IMR-90 (cell line): ENCODE data around the gene C22orf39. TPM values are rescaled to one million over a fixed set of nuclear protein-coding genes. Genes with fewer than 3 reads are reported as not detected.

Source experiments
- ATAC-seq: fragments of 200-7000 bp; cut with Tn5 transposase; 2 replicates; pipeline ENCODE4 v1.9.1; 2020; ENCODE audit warnings: low read depth, mild to moderate bottlenecking, moderate library complexity
- BruUV-seq: library from RNA; stranded (reverse); fragments of 400-500 nt; replicated peaks from 2 replicates; lab custom pipeline; 2021; lab: Mats Ljungman, UMichigan
- CTCF ChIA-PET: fragments of 300-600 bp; formaldehyde crosslinking; extraction: SDS; loops from one replicate; lab custom pipeline; 2021; ENCODE audit warnings: antibody characterized with exemption; lab: Yijun Ruan, JAX
- POLR2A ChIA-PET: fragments of 300-600 bp; sonication (Branson Sonifier 250); formaldehyde crosslinking; loops from one replicate; lab custom pipeline; 2022; ENCODE audit warnings: antibody characterized with exemption; ENCODE audit not compliant: unreplicated experiment; lab: Charles Lee
- DNase-seq: peaks from one replicate; pipeline ENCODE4 v3.0.0; 2013
- H2AFZ ChIP-seq: replicated peaks from 2 replicates; pipeline ENCODE3; 2013; ENCODE audit warnings: low read length, mild to moderate bottlenecking; ENCODE audit not compliant: poor library complexity
- H2AK5ac ChIP-seq: 2 replicates; pipeline ENCODE4 v1.6.1; 2013; ENCODE audit warnings: low read depth, low read length, inconsistent platforms
- H2AK9ac ChIP-seq: replicated peaks from 2 replicates; pipeline ENCODE3; 2013; ENCODE audit warnings: mild to moderate bottlenecking, low read depth, low read length, moderate library complexity; ENCODE audit not compliant: poor library complexity
- H2BK120ac ChIP-seq: 2 replicates; pipeline ENCODE4 v1.6.1; 2013; ENCODE audit warnings: low read depth, low read length, inconsistent platforms
- H2BK15ac ChIP-seq: 3 replicates; pipeline ENCODE4 v1.6.1; 2013; ENCODE audit warnings: low read depth, low read length, inconsistent platforms
- H2BK20ac ChIP-seq: 2 replicates; pipeline ENCODE4 v1.6.1; 2013; ENCODE audit warnings: low read depth, mild to moderate bottlenecking, inconsistent platforms, low read length, moderate library complexity
- H2BK5ac ChIP-seq: 2 replicates; pipeline ENCODE4 v1.6.1; 2013; ENCODE audit warnings: mild to moderate bottlenecking, low read depth, low read length, inconsistent platforms; ENCODE audit not compliant: poor library complexity, severe bottlenecking
- H3K14ac ChIP-seq: replicated peaks from 2 replicates; pipeline ENCODE4 v1.6.1; 2013; ENCODE audit warnings: low read depth, low read length, inconsistent platforms
- H3K18ac ChIP-seq: 2 replicates; pipeline ENCODE4 v1.6.1; 2013; ENCODE audit warnings: low read depth, low read length, control low read depth
- H3K23ac ChIP-seq: 2 replicates; pipeline ENCODE4 v1.6.1; 2013; ENCODE audit warnings: low read depth, low read length, inconsistent platforms
- H3K27ac ChIP-seq: 2 replicates; pipeline ENCODE4 v1.5.1; 2013; ENCODE audit warnings: mild to moderate bottlenecking, control low read depth, low read length; ENCODE audit not compliant: insufficient read depth
- H3K27me3 ChIP-seq: 2 replicates; pipeline ENCODE4 v1.6.1; 2013; ENCODE audit warnings: low read length; ENCODE audit not compliant: control insufficient read depth, insufficient read depth
- H3K36me3 ChIP-seq: 2 replicates; pipeline ENCODE4 v1.6.1; 2013; ENCODE audit warnings: low read length, mixed read lengths; ENCODE audit not compliant: control insufficient read depth, insufficient read depth
- H3K4ac ChIP-seq: 2 replicates; pipeline ENCODE4 v1.6.1; 2013; ENCODE audit warnings: low read depth, low read length, inconsistent platforms
- H3K4me1 ChIP-seq: 2 replicates; pipeline ENCODE4 v1.6.1; 2013; ENCODE audit warnings: low read length, mixed read lengths; ENCODE audit not compliant: control insufficient read depth, insufficient read depth
- H3K4me2 ChIP-seq: 2 replicates; pipeline ENCODE4 v1.6.1; 2013; ENCODE audit warnings: low read depth, mild to moderate bottlenecking, control low read depth, low read length, moderate library complexity
- H3K4me3 ChIP-seq: 2 replicates; pipeline ENCODE4 v1.5.1; 2013; ENCODE audit warnings: low read depth, mild to moderate bottlenecking, control low read depth, low read length, moderate library complexity; ENCODE audit not compliant: insufficient read depth
- H3K56ac ChIP-seq: 2 replicates; pipeline ENCODE4 v1.6.1; 2013; ENCODE audit warnings: low read length, inconsistent platforms; ENCODE audit not compliant: insufficient read depth; ENCODE audit errors: extremely low read depth
- H3K79me1 ChIP-seq, 2 experiments: 2 replicates each; pipeline ENCODE4 v1.6.1; 2013; ENCODE audit warnings: low read length in 2 of 2, inconsistent platforms in 1 of 2, low read depth in 1 of 2
- H3K9ac ChIP-seq: 2 replicates; pipeline ENCODE4 v1.6.1; 2013; ENCODE audit warnings: low read depth, low read length, control low read depth
- H3K9me1 ChIP-seq: 2 replicates; pipeline ENCODE4 v1.6.1; 2013; ENCODE audit warnings: low read length, inconsistent platforms; ENCODE audit not compliant: insufficient read depth
- H3K9me3 ChIP-seq: 2 replicates; pipeline ENCODE4 v1.6.1; 2013; ENCODE audit warnings: low read length; ENCODE audit not compliant: control insufficient read depth, insufficient read depth
- H4K20me1 ChIP-seq: 2 replicates; pipeline ENCODE4 v1.6.1; 2013; ENCODE audit warnings: low read length, inconsistent platforms; ENCODE audit not compliant: insufficient read depth
- H4K5ac ChIP-seq: 2 replicates; pipeline ENCODE4 v1.6.1; 2013; ENCODE audit warnings: mild to moderate bottlenecking, low read depth, low read length, control low read depth
- H4K8ac ChIP-seq, 2 experiments: 2 replicates each; pipeline ENCODE4 v1.6.1; 2013; ENCODE audit warnings: low read depth in 2 of 2, low read length in 2 of 2, control low read depth in 1 of 2, inconsistent platforms in 1 of 2
- H4K91ac ChIP-seq: 2 replicates; pipeline ENCODE4 v1.6.1; 2013; ENCODE audit warnings: low read depth, low read length, inconsistent platforms; ENCODE audit not compliant: insufficient read depth
- BHLHE40 ChIP-seq: fragments of 150-350 bp; IDR thresholded peaks from 2 replicates; pipeline ENCODE4 v1.6.1; 2016; ENCODE audit warnings: mild to moderate bottlenecking, low read depth, low read length
- CEBPB ChIP-seq: IDR thresholded peaks from 2 replicates; pipeline ENCODE4 v1.6.1; 2012; ENCODE audit warnings: low read depth, low read length, improper control_type of control experiment
- CHD1 ChIP-seq: IDR thresholded peaks from 2 replicates; pipeline ENCODE4 v1.6.1; 2012; ENCODE audit warnings: low read depth, low read length, improper control_type of control experiment
- CTCF ChIP-seq: conservative IDR thresholded peaks from 2 replicates; pipeline ENCODE4 v1.5.1; 2012; ENCODE audit warnings: mild to moderate bottlenecking, low read depth, low read length, improper control_type of control experiment
- ELK1 ChIP-seq: fragments of 150-350 bp; IDR thresholded peaks from 2 replicates; pipeline ENCODE4 v1.6.1; 2016; ENCODE audit warnings: low read depth, mild to moderate bottlenecking, low read length, moderate library complexity, borderline replicate concordance
- FOS ChIP-seq: fragments of 150-350 bp; IDR thresholded peaks from 2 replicates; pipeline ENCODE4 v1.6.1; 2016; ENCODE audit warnings: low read depth, low read length
- MAFK ChIP-seq: IDR thresholded peaks from 2 replicates; pipeline ENCODE4 v1.6.1; 2012; ENCODE audit warnings: low read depth, low read length, improper control_type of control experiment
- MAZ ChIP-seq: IDR thresholded peaks from 2 replicates; pipeline ENCODE4 v1.6.1; 2012; ENCODE audit warnings: low read depth, mild to moderate bottlenecking, low read length, improper control_type of control experiment, moderate library complexity, borderline replicate concordance
- MXI1 ChIP-seq: IDR thresholded peaks from 2 replicates; pipeline ENCODE4 v1.6.1; 2012; ENCODE audit warnings: low read depth, mild to moderate bottlenecking, low read length, moderate library complexity, borderline replicate concordance
- NFE2L2 ChIP-seq: fragments of 150-350 bp; IDR thresholded peaks from 2 replicates; pipeline ENCODE4 v1.6.1; 2016; ENCODE audit warnings: low read depth, mild to moderate bottlenecking, low read length
- POLR2A ChIP-seq: IDR thresholded peaks from 2 replicates; pipeline ENCODE4 v1.6.1; 2012; ENCODE audit warnings: mild to moderate bottlenecking, low read depth, low read length
- RAD21 ChIP-seq: IDR thresholded peaks from 2 replicates; pipeline ENCODE4 v1.6.1; 2012; ENCODE audit warnings: low read length, improper control_type of control experiment
- RCOR1 ChIP-seq: IDR thresholded peaks from 2 replicates; pipeline ENCODE4 v1.6.1; 2012; ENCODE audit warnings: mild to moderate bottlenecking, low read length, improper control_type of control experiment; ENCODE audit not compliant: insufficient replicate concordance
- RFX5 ChIP-seq: IDR thresholded peaks from 2 replicates; pipeline ENCODE4 v1.8.0; 2012; ENCODE audit warnings: low read depth, mild to moderate bottlenecking, low read length, moderate library complexity
- SMC3 ChIP-seq: fragments of 150-350 bp; IDR thresholded peaks from 2 replicates; pipeline ENCODE4 v1.6.1; 2016; ENCODE audit warnings: low read depth, mild to moderate bottlenecking, antibody characterized with exemption, low read length, moderate library complexity
- USF2 ChIP-seq: fragments of 150-350 bp; IDR thresholded peaks from 2 replicates; pipeline ENCODE4 v1.6.1; 2017; ENCODE audit warnings: mild to moderate bottlenecking, antibody characterized with exemption, low read length, low read depth
- WGBS, 2 experiments: methylation state at CpG; one replicate each; pipeline versions ENCODE4 v1.1.5 to v1.1.7; 2013; ENCODE audit warnings: missing lambda C conversion rate in 2 of 2; ENCODE audit not compliant: insufficient read length in 1 of 2; ENCODE audit errors: extremely low coverage in 2 of 2; 5-methylcytosine and 5-hydroxymethylcytosine counted together
- dilution Hi-C: fragments of 300-500 bp; cut with HindIII; formaldehyde crosslinking; loops from one replicate; pipeline ENCODE4 v1.14.3; 2018; ENCODE audit warnings: low sequenced_read_pairs; ENCODE audit not compliant: unreplicated experiment
- in situ Hi-C: fragments of 300-500 bp; cut with MboI; formaldehyde crosslinking; loops from 3 replicates; pipeline ENCODE4 v1.14.3; 2019; ENCODE audit warnings: low sequenced_read_pairs, inconsistent platforms, mixed read lengths
- intact Hi-C: fragments of 100-400 bp; cut with micrococcal nuclease; formaldehyde crosslinking; loops from 2 replicates; pipeline ENCODE4 v1.10.0; 2022
- polyA plus RNA-seq, 3 experiments: library from polyadenylated mRNA; depleted of rRNA; stranded (reverse); fragments of >200 nt; gene quantifications; 2 replicates each; pipeline ENCODE4 v1.2.3, GENCODE V29; 2012; ENCODE audit warnings: low replicate concordance in 1 of 3
- total RNA-seq: library from RNA; depleted of rRNA; stranded (reverse); fragments of >200 nt; gene quantifications from 2 replicates; pipeline ENCODE4 v1.2.3, GENCODE V29; 2012

Gene C22orf39
- total and polyA plus RNA-seq, 2 of the 4 experiments (the other 2 are of a cell fraction): 8.2 to 8.9 TPM

GRCh38 chr22:19419464-19420178 lies 27.9 kb downstream of the C22orf39 start:
- no peak overlapping the region for H2BK15ac ChIP-seq
- no peak overlapping the region for H3K9ac ChIP-seq
- POLR2A ChIA-PET: no interaction called here
- no peak overlapping the region for H3K18ac ChIP-seq
- no peak overlapping the region for H2AK5ac ChIP-seq
- no peaks in the 10 kb centered on the region for H3K27me3 ChIP-seq
- H3K4me1 ChIP-seq: peaks cover 5% of the 10 kb centered on the region; the same call in 1 of the 2 replicates
- no peak overlapping the region for H4K91ac ChIP-seq
- CTCF ChIA-PET: no interaction called here
- peaks cover 30% of the 10 kb centered on the region for H3K9me1 ChIP-seq
- ATAC-seq (no peak), DNase-seq (peak; percentile 17)
- intact Hi-C loops: loop anchor here (10.0 kb wide), 1 partner anchor 125 kb away; the partner anchor contains the start of gene CLTCL1
- no peak overlapping the region for H4K8ac ChIP-seq
- no peak overlapping the region for H2BK5ac ChIP-seq
- H2BK120ac ChIP-seq: no peak overlapping the region
- H3K56ac ChIP-seq: no peak overlapping the region
- H2BK20ac ChIP-seq: no peak overlapping the region
- peaks cover 13 to 74% of the 10 kb centered on the region in 2 experiments for H3K79me1 ChIP-seq
- in situ Hi-C loops: no loop called here
- H3K4ac ChIP-seq: no peak overlapping the region
- peaks cover 52% of the 10 kb centered on the region for H4K20me1 ChIP-seq
- no peak for TF ChIP-seq MXI1
- no peak for TF ChIP-seq POLR2A
- TF ChIP-seq RAD21: no peak
- no peak for TF ChIP-seq FOS
- TF ChIP-seq CEBPB: no peak
- no peak for TF ChIP-seq ELK1
- no peak for TF ChIP-seq NFE2L2
- TF ChIP-seq RFX5: no peak
- no peak for TF ChIP-seq CHD1
- no peak for TF ChIP-seq SMC3
- no peak for TF ChIP-seq RCOR1
- no peak for TF ChIP-seq BHLHE40
- TF ChIP-seq USF2: no peak
- no peak for TF ChIP-seq CTCF
- TF ChIP-seq MAZ: no peak
- no peak for TF ChIP-seq MAFK
- WGBS, 2 experiments: no CpG with 5 or more reads among the region's 5 CpGs
- no peak overlapping the region for H3K23ac ChIP-seq
- H3K36me3 ChIP-seq: no peaks in the 10 kb centered on the region
- H3K14ac ChIP-seq: no peak overlapping the region
- H3K27ac ChIP-seq: no peak overlapping the region
- no peak overlapping the region for H2AFZ ChIP-seq
- BruUV-seq: no TSS peak
- no peak overlapping the region for H4K5ac ChIP-seq
- no peak overlapping the region for H3K4me3 ChIP-seq
- no peak overlapping the region for H2AK9ac ChIP-seq
- dilution Hi-C loops: no loop called here
- no peaks in the 10 kb centered on the region for H3K9me3 ChIP-seq
- no peak overlapping the region for H3K4me2 ChIP-seq
